Endothelial cell of umbilical vein (primary cell): Measurements from ENCODE around the gene HK1. TPM values are rescaled to one million over a fixed set of nuclear protein-coding genes. Genes with fewer than 3 reads are reported as not detected.

Source experiments
- BruUV-seq: library from RNA; stranded (reverse); fragments of 400-500 nt; replicated peaks from 2 replicates; lab custom pipeline; 2021; lab: Mats Ljungman, UMichigan
- CTCF ChIA-PET: fragments of 300-600, 350-600 bp; sonication (Branson Sonifier 250); formaldehyde crosslinking; loops from one replicate; lab custom pipeline; 2021; ENCODE audit warnings: antibody characterized with exemption, inconsistent platforms; lab: Charles Lee
- POLR2A ChIA-PET: fragments of 300-600, 350-600 bp; sonication (Branson Sonifier 250); formaldehyde crosslinking; loops from one replicate; lab custom pipeline; 2021; ENCODE audit warnings: antibody characterized with exemption, inconsistent platforms; lab: Charles Lee
- DNase-seq: peaks from one replicate; pipeline ENCODE4 v3.0.0-alpha.2; 2011; ENCODE audit warnings: low read depth, low spot score
- FAIRE-seq: peaks from 2 replicates; lab custom pipeline; 2011; peaks lifted over from hg19 to GRCh38; lab: Jason Lieb, UNC
- H2AFZ ChIP-seq: 2 replicates; pipeline ENCODE4 v1.6.0; 2012; ENCODE audit warnings: low read depth, low read length, control low read depth, inconsistent platforms
- H3K27ac ChIP-seq: 2 replicates; pipeline ENCODE4 v1.5.1; 2011; ENCODE audit warnings: low read depth, mild to moderate bottlenecking, control low read depth, low read length, moderate library complexity; ENCODE audit not compliant: insufficient read depth
- H3K27me3 ChIP-seq, 2 experiments: 2 replicates each; pipeline versions ENCODE4 v1.6.0 to v1.6.1; 2011; ENCODE audit warnings: low read length in 2 of 2, mixed read lengths in 1 of 2; ENCODE audit not compliant: control insufficient read depth in 2 of 2, insufficient read depth in 2 of 2
- H3K36me3 ChIP-seq, 2 experiments: 2 replicates in 1 of 2; 3 replicates in 1 of 2; pipeline ENCODE4 v1.5.1; 2011; ENCODE audit warnings: low read length in 2 of 2, mild to moderate bottlenecking in 1 of 2, moderate library complexity in 1 of 2; ENCODE audit not compliant: control insufficient read depth in 2 of 2, insufficient read depth in 2 of 2; ENCODE audit errors: extremely low read depth in 1 of 2
- H3K4me1 ChIP-seq: 3 replicates; pipeline ENCODE4 v1.5.1; 2011; ENCODE audit warnings: mild to moderate bottlenecking, low read length; ENCODE audit not compliant: control insufficient read depth, insufficient read depth; ENCODE audit errors: extremely low read depth
- H3K4me2 ChIP-seq: 2 replicates; pipeline ENCODE4 v1.6.1; 2011; ENCODE audit warnings: low read length, control low read depth, mixed read lengths; ENCODE audit not compliant: insufficient read depth
- H3K4me3 ChIP-seq, 3 experiments: fragments of 200-600 bp in 1 of 3; sonication (generic), shearing (Covaris generic) in 1 of 3; replicated peaks in 1 of 3; 2 replicates each; pipeline ENCODE4 v1.5.1; 2011 to 2016; ENCODE audit warnings: control low read depth in 3 of 3, low read length in 3 of 3, mild to moderate bottlenecking in 2 of 3, inconsistent platforms in 1 of 3, low read depth in 1 of 3, moderate library complexity in 1 of 3; ENCODE audit not compliant: insufficient read depth in 1 of 3
- H3K79me2 ChIP-seq: 2 replicates; pipeline ENCODE4 v1.6.0; 2012; ENCODE audit warnings: low read length, inconsistent platforms; ENCODE audit not compliant: control insufficient read depth, insufficient read depth
- H3K9ac ChIP-seq: replicated peaks from 2 replicates; pipeline ENCODE3; 2011; ENCODE audit warnings: low read length, control low read depth; ENCODE audit not compliant: insufficient read depth; ENCODE audit errors: extremely low read depth
- H3K9me1 ChIP-seq: replicated peaks from 3 replicates; pipeline ENCODE4 v1.6.0; 2011; ENCODE audit warnings: mild to moderate bottlenecking, low read length; ENCODE audit not compliant: control insufficient read depth, insufficient read depth; ENCODE audit errors: extremely low read depth
- H3K9me3 ChIP-seq: replicated peaks from 2 replicates; pipeline ENCODE4 v1.5.1; 2012; ENCODE audit warnings: low read length, inconsistent platforms; ENCODE audit not compliant: control insufficient read depth, insufficient read depth
- H4K20me1 ChIP-seq: replicated peaks from 2 replicates; pipeline ENCODE3; 2011; ENCODE audit warnings: mild to moderate bottlenecking, low read length; ENCODE audit not compliant: control insufficient read depth, insufficient read depth; ENCODE audit errors: extremely low read depth
- EZH2 ChIP-seq: IDR thresholded peaks from 2 replicates; pipeline ENCODE4 v1.6.1; 2012; ENCODE audit warnings: borderline replicate concordance, low read depth, mild to moderate bottlenecking, moderate library complexity, low read length, inconsistent platforms; ENCODE audit not compliant: severe bottlenecking
- FOS ChIP-seq: IDR thresholded peaks from 2 replicates; pipeline ENCODE4 v1.6.1; 2011; ENCODE audit warnings: mild to moderate bottlenecking, low read length, moderate library complexity, borderline replicate concordance; ENCODE audit not compliant: insufficient read depth
- JUN ChIP-seq: IDR thresholded peaks from 2 replicates; pipeline ENCODE4 v1.6.1; 2011; ENCODE audit warnings: borderline replicate concordance, low read depth; ENCODE audit not compliant: insufficient read length, insufficient read depth
- MAX ChIP-seq: IDR thresholded peaks from 2 replicates; pipeline ENCODE4 v1.6.1; 2011; ENCODE audit not compliant: insufficient read depth, insufficient read length
- MYC ChIP-seq: IDR thresholded peaks from one replicate; pipeline ENCODE4 v1.6.1; 2011; ENCODE audit warnings: mild to moderate bottlenecking, low read depth, low read length
- POLR2A ChIP-seq: IDR thresholded peaks from 2 replicates; pipeline ENCODE4 v1.6.1; 2012; ENCODE audit warnings: low read depth, mild to moderate bottlenecking, control low read depth, low read length
- POLR2AphosphoS5 ChIP-seq: IDR thresholded peaks from 2 replicates; pipeline ENCODE4 v1.6.1; 2012; ENCODE audit warnings: low read depth, mild to moderate bottlenecking, control low read depth, low read length, moderate library complexity; ENCODE audit not compliant: insufficient read depth
- dilution Hi-C: fragments of 300-500 bp; cut with MboI; formaldehyde crosslinking; loops from one replicate; pipeline ENCODE4 v1.15.0; 2019; ENCODE audit warnings: low sequenced_read_pairs; ENCODE audit not compliant: extremely low pct_ligation_motif_present
- intact Hi-C: fragments of 100-400 bp; cut with micrococcal nuclease; formaldehyde crosslinking; loops from one replicate; pipeline ENCODE4 v1.10.0; 2022
- polyA plus RNA-seq, 4 experiments: library from polyadenylated mRNA; depleted of rRNA in 3 of 4; stranded (reverse) in 3 of 4; unstranded in 1 of 4; fragments of >200 nt; gene quantifications; 2 replicates each; pipeline versions ENCODE4 v1.2.1 to v1.2.3, GENCODE V29; 2011 to 2012; ENCODE audit warnings: missing spikeins in 1 of 4
- total RNA-seq: library from RNA; stranded (reverse); gene quantifications from 2 replicates; pipeline ENCODE4 v1.2.3, GENCODE V29; 2021

Gene HK1
- total and polyA plus RNA-seq, 2 donors (not counting 3 experiments of a cell fraction or from before 2014, with no cell fraction given): 50.8 to 121 TPM

DNA sequence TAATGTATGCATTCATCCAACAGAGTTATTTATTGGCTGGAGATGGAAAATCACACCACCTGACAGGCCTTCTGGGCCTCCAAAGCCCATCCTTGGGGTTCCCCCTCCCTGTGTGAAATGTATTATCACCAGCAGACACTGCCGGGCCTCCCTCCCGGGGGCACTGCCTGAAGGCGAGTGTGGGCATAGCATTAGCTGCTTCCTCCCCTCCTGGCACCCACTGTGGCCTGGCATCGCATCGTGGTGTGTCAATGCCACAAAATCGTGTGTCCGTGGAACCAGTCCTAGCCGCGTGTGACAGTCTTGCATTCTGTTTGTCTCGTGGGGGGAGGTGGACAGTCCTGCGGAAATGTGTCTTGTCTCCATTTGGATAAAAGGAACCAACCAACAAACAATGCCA, 123.1 kb downstream of the HK1 start:
- Histone ChIP-seq H3K9me3 (no peaks in the 10 kb centered on the region), H3K4me2 (no peak overlapping the region), H3K79me2 (no peaks in the 10 kb centered on the region), H3K27ac (no peak overlapping the region), H4K20me1 (no peaks in the 10 kb centered on the region), H3K9me1 (no peaks in the 10 kb centered on the region), H3K4me3 (no peak overlapping the region), H3K9ac (no peak overlapping the region), H3K36me3 (peaks cover 6 to 14% of the 10 kb centered on the region in 2 experiments), H2AFZ (no peak overlapping the region), H3K4me1 (no peaks in the 10 kb centered on the region), H3K27me3 (no peaks in the 10 kb centered on the region)
- BruUV-seq: TSS peak; percentile 97
- intact Hi-C loops: no loop called here
- dilution Hi-C loops: no loop called here
- ChIA-PET POLR2A (no interaction called here), CTCF (no interaction called here)
- FAIRE-seq (no peak), DNase-seq (no peak)
- no peak for TF ChIP-seq JUN
- TF ChIP-seq POLR2A: no peak
- TF ChIP-seq EZH2: no peak
- no peak for TF ChIP-seq MAX
- no peak for TF ChIP-seq MYC
- TF ChIP-seq FOS: no peak
- no peak for TF ChIP-seq POLR2AphosphoS5

DNA sequence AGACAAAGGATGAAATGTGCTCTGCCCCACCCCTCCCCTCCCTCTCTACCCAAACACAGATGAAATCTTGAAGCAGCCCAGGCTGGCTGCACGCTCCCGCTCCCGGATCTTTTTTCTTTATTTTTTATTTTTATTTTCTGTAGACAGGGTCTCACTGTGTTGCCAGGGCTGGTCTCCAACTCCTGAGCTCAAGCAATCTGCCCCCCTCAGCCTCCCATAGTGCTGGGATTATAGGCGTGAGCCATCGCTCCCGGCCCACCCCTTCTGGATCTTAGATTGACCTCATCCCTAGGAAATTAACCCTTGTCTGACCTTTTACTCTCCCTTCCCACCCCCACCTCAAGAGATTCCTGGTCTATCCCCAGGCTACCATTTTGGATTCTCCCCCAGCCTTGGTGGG, 124.1 kb downstream of the HK1 start:
- Histone ChIP-seq H3K4me2 (no peak overlapping the region), H4K20me1 (no peaks in the 10 kb centered on the region), H3K9ac (no peak overlapping the region), H3K4me1 (no peaks in the 10 kb centered on the region), H3K4me3 (no peak overlapping the region), H3K9me1 (no peaks in the 10 kb centered on the region), H3K9me3 (no peaks in the 10 kb centered on the region), H3K27me3 (no peaks in the 10 kb centered on the region), H3K79me2 (no peaks in the 10 kb centered on the region), H2AFZ (no peak overlapping the region), H3K27ac (no peak overlapping the region), H3K36me3 (peaks cover 6 to 14% of the 10 kb centered on the region in 2 experiments)
- DNase-seq (no peak), FAIRE-seq (no peak)
- BruUV-seq: no TSS peak
- ChIA-PET POLR2A (no interaction called here), CTCF (interaction anchor here (0.6 to 4.1 kb wide), 2 partner anchors 9 to 503 kb away, joined by 3 to 21 read pairs; no protein-coding TSS in a partner anchor)
- dilution Hi-C loops: no loop called here
- no peak for TF ChIP-seq EZH2
- TF ChIP-seq POLR2A: no peak
- intact Hi-C loops: no loop called here
